HFFc6 (cell line): ENCODE data around the gene ZDHHC17. TPM values are rescaled to one million over a fixed set of nuclear protein-coding genes. Genes with fewer than 3 reads are reported as not detected.

Source experiments
- DNase-seq: peaks from one replicate; pipeline ENCODE4 v3.0.0-alpha.2; 2018
- H3K27ac Mint-ChIP-seq: 2 replicates; pipeline ENCODE4 v1.8.0; 2020; ENCODE audit warnings: mild to moderate bottlenecking, mixed read lengths
- H3K27me3 Mint-ChIP-seq: 2 replicates; pipeline ENCODE4 v1.8.0; 2021; ENCODE audit warnings: mild to moderate bottlenecking, moderate library complexity, mixed read lengths; ENCODE audit not compliant: insufficient read depth
- H3K36me3 Mint-ChIP-seq: 2 replicates; pipeline ENCODE4 v1.8.0; 2021; ENCODE audit warnings: low read depth, mixed read lengths
- H3K4me1 Mint-ChIP-seq: 2 replicates; pipeline ENCODE4 v1.8.0; 2020; ENCODE audit warnings: low read depth, mixed read lengths
- H3K4me3 Mint-ChIP-seq: 2 replicates; pipeline ENCODE4 v1.8.0; 2020; ENCODE audit warnings: mild to moderate bottlenecking, moderate library complexity, mixed read lengths
- H3K9me3 Mint-ChIP-seq: 2 replicates; pipeline ENCODE4 v1.8.0; 2020; ENCODE audit warnings: mild to moderate bottlenecking, mixed read lengths
- CTCF ChIP-seq: fragments of 200-600 bp; sonication (generic); IDR thresholded peaks from 2 replicates; pipeline ENCODE4 v1.5.0; 2021; ENCODE audit warnings: antibody characterized with exemption, mild to moderate bottlenecking
- total RNA-seq, 6 experiments: library from RNA; stranded (reverse); fragmentation: NEBNext Ultra II Directional; extraction: Animal tissue kit (Norgen Biotek cat#: 25700); gene quantifications; 2 replicates in 1 of 6; 3 replicates in 5 of 6; pipeline ENCODE4 v1.2.3, GENCODE V29; 2021

ZDHHC17 gene
- total RNA-seq, 6 experiments from 2014 or later, result 16.0 to 23.6 (median 19.2) TPM

DNA sequence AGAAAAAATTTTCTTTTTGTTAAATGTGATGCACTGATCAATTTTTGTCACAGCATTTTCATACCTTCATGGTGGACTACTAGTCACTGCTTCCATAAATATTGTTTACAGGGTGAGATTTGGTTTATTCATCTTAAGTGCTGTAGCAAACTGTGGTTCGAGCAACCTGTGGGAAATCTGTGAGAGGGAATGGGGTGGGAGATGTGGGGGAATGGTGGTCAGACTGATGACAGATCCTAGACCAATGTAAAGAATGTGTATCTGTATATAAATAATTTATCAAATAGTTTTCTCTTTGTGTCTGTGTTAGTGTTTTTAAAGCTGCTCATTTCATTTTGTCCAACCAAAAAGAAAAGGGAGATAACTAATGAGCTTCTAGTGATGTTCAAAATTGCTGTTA lies 88.2 kb downstream of the ZDHHC17 start:
- Mint-ChIP-seq H3K36me3 (peaks cover 28% of the 10 kb centered on the region), H3K4me3 (no peak overlapping the region), H3K27me3 (no peaks in the 10 kb centered on the region; the same call in 1 of the 2 replicates), H3K27ac (no peak overlapping the region), H3K4me1 (no peaks in the 10 kb centered on the region; the same call in 1 of the 2 replicates), H3K9me3 (no peaks in the 10 kb centered on the region)
- no peak for TF ChIP-seq CTCF
- DNase-seq, result no peak

GRCh38 chr12:76855271-76855670 lies 91.4 kb downstream of the ZDHHC17 start:
- H3K4me3 Mint-ChIP-seq, result no peak overlapping the region
- DNase-seq, result no peak
- TF ChIP-seq CTCF, result no peak
- no peaks in the 10 kb centered on the region; the same call in 1 of the 2 replicates for H3K27me3 Mint-ChIP-seq
- H3K27ac Mint-ChIP-seq, result no peak overlapping the region
- H3K9me3 Mint-ChIP-seq, result no peaks in the 10 kb centered on the region
- H3K36me3 Mint-ChIP-seq, result peaks cover 27% of the 10 kb centered on the region
- H3K4me1 Mint-ChIP-seq, result no peaks in the 10 kb centered on the region; the same call in 1 of the 2 replicates

DNA sequence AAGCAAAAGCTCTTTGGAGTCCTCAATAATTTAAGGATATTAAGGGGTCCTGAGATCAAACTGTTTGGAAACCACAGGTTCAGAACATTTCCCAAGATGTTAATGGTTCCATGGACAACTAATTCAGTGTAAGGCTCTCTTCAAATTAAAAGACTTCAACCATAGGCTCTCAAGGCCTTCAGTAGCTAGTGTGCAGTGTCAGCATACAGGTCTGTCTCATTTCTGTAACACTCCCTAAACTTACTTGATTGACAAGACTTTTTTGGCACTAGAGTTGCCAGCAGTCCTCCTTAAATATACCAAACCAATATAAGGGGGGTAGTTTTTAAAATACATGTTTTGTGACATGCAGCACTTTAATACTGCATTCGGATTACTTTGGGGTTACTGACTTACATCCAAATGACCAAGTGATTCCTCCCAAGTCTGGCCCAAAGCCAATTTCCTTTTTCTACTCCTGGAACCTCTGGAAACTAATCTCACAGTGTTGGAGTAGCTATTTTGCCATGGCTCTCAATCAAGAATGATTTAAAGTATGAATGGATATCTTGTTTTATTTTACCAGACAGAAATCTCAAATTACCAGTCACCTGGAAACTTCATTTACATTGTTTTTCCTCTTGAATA lies 92.2 kb downstream of the ZDHHC17 start:
- no peak overlapping the region for H3K4me3 Mint-ChIP-seq
- H3K36me3 Mint-ChIP-seq, result peaks cover 21% of the 10 kb centered on the region
- H3K27ac Mint-ChIP-seq, result no peak overlapping the region
- no peak for DNase-seq
- H3K27me3 Mint-ChIP-seq, result no peaks in the 10 kb centered on the region; the same call in 1 of the 2 replicates
- no peaks in the 10 kb centered on the region; the same call in 1 of the 2 replicates for H3K4me1 Mint-ChIP-seq
- no peak for TF ChIP-seq CTCF
- no peaks in the 10 kb centered on the region for H3K9me3 Mint-ChIP-seq

DNA sequence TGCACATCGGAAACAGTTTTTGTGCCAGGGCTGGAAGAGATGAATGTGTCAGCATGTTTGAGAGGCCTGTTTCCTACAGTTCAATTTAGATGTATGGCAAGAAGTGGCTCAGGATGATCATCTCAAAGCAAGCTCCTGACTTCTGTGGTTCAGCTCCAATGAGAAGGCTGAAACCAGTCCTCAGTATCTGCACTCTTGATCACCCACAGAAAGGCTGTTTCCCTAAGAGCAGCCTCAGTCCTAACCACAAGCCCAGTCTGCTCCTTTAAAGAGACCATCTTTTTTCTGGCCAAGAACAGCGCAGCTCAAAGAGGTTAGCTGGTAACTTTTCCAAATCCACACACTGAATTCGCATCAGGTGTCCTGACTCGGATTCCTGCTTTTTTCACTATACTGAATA lies 95.7 kb downstream of the ZDHHC17 start:
- peak overlapping the region; percentile 3; the same call in 1 of the 2 replicates for H3K27ac Mint-ChIP-seq
- no peaks in the 10 kb centered on the region for H3K9me3 Mint-ChIP-seq
- peaks cover 28% of the 10 kb centered on the region for H3K4me1 Mint-ChIP-seq
- peaks cover 2% of the 10 kb centered on the region for H3K27me3 Mint-ChIP-seq
- peaks cover 37% of the 10 kb centered on the region for H3K36me3 Mint-ChIP-seq
- H3K4me3 Mint-ChIP-seq, result no peak overlapping the region
- no peak for TF ChIP-seq CTCF
- DNase-seq, result no peak

DNA sequence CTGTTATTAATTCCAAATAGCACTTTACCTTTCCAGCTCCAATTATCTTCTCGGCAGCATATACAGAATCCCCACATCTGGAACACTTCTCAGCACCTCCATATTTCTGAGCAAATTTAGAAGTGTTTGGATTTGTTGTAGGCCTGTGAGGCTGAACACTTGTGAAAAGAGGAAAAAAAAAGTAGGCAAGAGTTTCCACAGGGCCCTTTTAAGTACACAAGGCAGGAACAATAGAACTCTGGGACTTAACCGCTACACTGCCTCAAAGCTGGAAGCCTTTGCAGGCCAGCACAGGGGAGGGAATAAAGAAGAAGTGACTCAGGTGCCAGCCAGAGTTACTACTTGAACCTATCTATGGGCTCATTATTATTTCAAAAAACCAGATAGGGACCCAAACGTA lies 96.3 kb downstream of the ZDHHC17 start:
- TF ChIP-seq CTCF, result no peak
- Mint-ChIP-seq H3K27me3 (peaks cover 2% of the 10 kb centered on the region; the same call in 1 of the 2 replicates), H3K4me1 (peaks cover 33% of the 10 kb centered on the region)

More for the DNA sequence above, 96.3 kb downstream of the ZDHHC17 start:
- Mint-ChIP-seq H3K9me3 (no peaks in the 10 kb centered on the region), H3K4me3 (no peak overlapping the region), H3K36me3 (peaks cover 32% of the 10 kb centered on the region), H3K27ac (no peak overlapping the region)
- no peak for DNase-seq
